Keratinocyte (primary cell): ENCODE results near the gene SALL4. TPM values are rescaled to one million over a fixed set of nuclear protein-coding genes. Genes with fewer than 3 reads are reported as not detected.

Experiments
- DNase-seq: peaks from one replicate; pipeline ENCODE4 v3.0.0-alpha.2; 2011; ENCODE audit warnings: low read depth, missing footprints, low spot score
- FAIRE-seq: peaks from 2 replicates; lab custom pipeline; 2011; peaks lifted over from hg19 to GRCh38; lab: Jason Lieb, UNC
- H2AFZ ChIP-seq: 2 replicates; pipeline ENCODE4 v1.6.0; 2012; ENCODE audit warnings: low read length, control low read depth, inconsistent platforms; ENCODE audit not compliant: control insufficient read depth
- H3K27ac ChIP-seq: 2 replicates; pipeline ENCODE4 v1.5.1; 2011; ENCODE audit warnings: low read length; ENCODE audit not compliant: control insufficient read depth, insufficient read depth
- H3K27me3 ChIP-seq: 3 replicates; pipeline ENCODE4 v1.6.0; 2011; ENCODE audit warnings: low read length; ENCODE audit not compliant: control insufficient read depth, insufficient read depth; ENCODE audit errors: extremely low read depth
- H3K36me3 ChIP-seq, 2 experiments: 2 replicates in 1 of 2; 3 replicates in 1 of 2; pipeline ENCODE4 v1.5.1; 2011; ENCODE audit warnings: low read length in 2 of 2, mild to moderate bottlenecking in 1 of 2; ENCODE audit not compliant: control insufficient read depth in 2 of 2, insufficient read depth in 2 of 2; ENCODE audit errors: extremely low read depth in 1 of 2
- H3K4me1 ChIP-seq: 3 replicates; pipeline ENCODE4 v1.5.1; 2011; ENCODE audit warnings: low read length; ENCODE audit not compliant: control insufficient read depth, insufficient read depth; ENCODE audit errors: extremely low read depth
- H3K4me2 ChIP-seq: 3 replicates; pipeline ENCODE4 v1.6.0; 2011; ENCODE audit warnings: low read depth, low read length; ENCODE audit not compliant: control insufficient read depth, insufficient read depth; ENCODE audit errors: extremely low read depth
- H3K4me3 ChIP-seq, 3 experiments: fragments of 200-600 bp in 1 of 3; sonication (generic) in 1 of 3; 2 replicates in 2 of 3; 3 replicates in 1 of 3; pipeline ENCODE4 v1.5.1; 2011 to 2016; ENCODE audit warnings: low read length in 3 of 3, mild to moderate bottlenecking in 3 of 3, control low read depth in 2 of 3, inconsistent platforms in 1 of 3, low read depth in 1 of 3, mixed read lengths in 1 of 3, mixed run types in 1 of 3, moderate library complexity in 1 of 3; ENCODE audit not compliant: control insufficient read depth in 2 of 3, insufficient read depth in 2 of 3; ENCODE audit errors: extremely low read depth in 1 of 3
- H3K79me2 ChIP-seq: 2 replicates; pipeline ENCODE4 v1.6.0; 2012; ENCODE audit warnings: low read length; ENCODE audit not compliant: control insufficient read depth, insufficient read depth
- H3K9ac ChIP-seq: 3 replicates; pipeline ENCODE4 v1.6.0; 2011; ENCODE audit warnings: low read length; ENCODE audit not compliant: control insufficient read depth, insufficient read depth; ENCODE audit errors: extremely low read depth
- H3K9me1 ChIP-seq: 3 replicates; pipeline ENCODE4 v1.6.0; 2011; ENCODE audit warnings: low read length; ENCODE audit not compliant: control insufficient read depth, insufficient read depth; ENCODE audit errors: extremely low read depth
- H3K9me3 ChIP-seq: 2 replicates; pipeline ENCODE4 v1.5.1; 2012; ENCODE audit warnings: low read depth, low read length; ENCODE audit not compliant: control insufficient read depth
- H4K20me1 ChIP-seq: 3 replicates; pipeline ENCODE4 v1.6.0; 2011; ENCODE audit warnings: low read length; ENCODE audit not compliant: control insufficient read depth, insufficient read depth; ENCODE audit errors: extremely low read depth
- EZH2 ChIP-seq: IDR thresholded peaks from one replicate; pipeline ENCODE4 v1.6.1; 2012; ENCODE audit warnings: inconsistent platforms, mild to moderate bottlenecking, low read length, moderate library complexity
- dilution Hi-C: fragments of 300-500 bp; cut with MboI; formaldehyde crosslinking; loops from one replicate; pipeline ENCODE4 v1.7.0; 2020; ENCODE audit warnings: low sequenced_read_pairs; ENCODE audit not compliant: extremely low pct_ligation_motif_present
- polyA plus RNA-seq, 5 experiments: library from polyadenylated mRNA; depleted of rRNA in 3 of 5; stranded (reverse) in 3 of 5; stranded (forward) in 1 of 5; unstranded in 1 of 5; fragments of >200 nt; gene quantifications; 1 replicate in 1 of 5; 2 replicates in 3 of 5; 3 replicates in 1 of 5; pipeline versions ENCODE4 v1.2.1 to v1.2.3, GENCODE V29; 2011 to 2012; ENCODE audit warnings: missing spikeins in 2 of 5, low read depth in 1 of 5, low replicate concordance in 1 of 5
- TF ChIP-seq, protein P1 (sequence below), 3 experiments: IDR thresholded peaks in 1 of 3; conservative IDR thresholded peaks in 1 of 3; optimal IDR thresholded peaks in 1 of 3; 2 replicates in 2 of 3; 3 replicates in 1 of 3; pipeline versions ENCODE3 to v1.5.1; 2011; ENCODE audit warnings: low read length in 3 of 3, mild to moderate bottlenecking in 3 of 3, moderate library complexity in 2 of 3, control low read depth in 1 of 3, inconsistent platforms in 1 of 3; ENCODE audit not compliant: insufficient read depth in 2 of 3; ENCODE audit errors: extremely low read depth in 1 of 3

SALL4 gene
- polyA plus RNA-seq, 1 donor (not counting 4 experiments of a cell fraction or from before 2014, with no cell fraction given), result 0.04 TPM

DNA sequence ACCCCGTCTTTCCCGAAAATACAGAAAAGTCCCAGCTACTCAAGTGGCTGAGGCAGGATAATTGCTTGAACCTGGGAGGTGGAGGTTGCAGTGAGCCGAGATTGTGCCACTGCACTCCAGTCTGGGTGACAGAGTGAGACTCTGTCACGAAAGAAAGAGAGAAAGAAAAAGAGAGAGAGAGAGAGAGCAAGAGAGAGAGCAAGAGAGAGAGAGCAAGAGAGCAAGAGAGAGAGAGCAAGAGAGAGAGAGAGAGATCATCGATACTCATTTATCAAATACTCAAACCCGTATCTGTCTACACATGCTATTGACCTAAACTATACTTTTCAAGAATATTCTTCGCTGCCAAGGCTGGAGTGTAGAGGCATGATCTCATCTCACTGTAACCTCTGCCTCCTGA, 28.2 kb upstream of the SALL4 start:
- no peak overlapping the region for H2AFZ ChIP-seq
- DNase-seq (no peak), FAIRE-seq (no peak)
- no peaks in the 10 kb centered on the region for H3K9me3 ChIP-seq
- no peaks in the 10 kb centered on the region for H3K4me1 ChIP-seq
- no peak overlapping the region for H3K4me2 ChIP-seq
- dilution Hi-C loops, result no loop called here
- H4K20me1 ChIP-seq, result no peaks in the 10 kb centered on the region
- no peak overlapping the region for H3K4me3 ChIP-seq
- H3K9ac ChIP-seq, result no peak overlapping the region
- H3K27me3 ChIP-seq, result peaks cover 5% of the 10 kb centered on the region
- H3K9me1 ChIP-seq, result no peaks in the 10 kb centered on the region
- TF ChIP-seq EZH2, result no peak
- TF ChIP-seq, protein P1, sequence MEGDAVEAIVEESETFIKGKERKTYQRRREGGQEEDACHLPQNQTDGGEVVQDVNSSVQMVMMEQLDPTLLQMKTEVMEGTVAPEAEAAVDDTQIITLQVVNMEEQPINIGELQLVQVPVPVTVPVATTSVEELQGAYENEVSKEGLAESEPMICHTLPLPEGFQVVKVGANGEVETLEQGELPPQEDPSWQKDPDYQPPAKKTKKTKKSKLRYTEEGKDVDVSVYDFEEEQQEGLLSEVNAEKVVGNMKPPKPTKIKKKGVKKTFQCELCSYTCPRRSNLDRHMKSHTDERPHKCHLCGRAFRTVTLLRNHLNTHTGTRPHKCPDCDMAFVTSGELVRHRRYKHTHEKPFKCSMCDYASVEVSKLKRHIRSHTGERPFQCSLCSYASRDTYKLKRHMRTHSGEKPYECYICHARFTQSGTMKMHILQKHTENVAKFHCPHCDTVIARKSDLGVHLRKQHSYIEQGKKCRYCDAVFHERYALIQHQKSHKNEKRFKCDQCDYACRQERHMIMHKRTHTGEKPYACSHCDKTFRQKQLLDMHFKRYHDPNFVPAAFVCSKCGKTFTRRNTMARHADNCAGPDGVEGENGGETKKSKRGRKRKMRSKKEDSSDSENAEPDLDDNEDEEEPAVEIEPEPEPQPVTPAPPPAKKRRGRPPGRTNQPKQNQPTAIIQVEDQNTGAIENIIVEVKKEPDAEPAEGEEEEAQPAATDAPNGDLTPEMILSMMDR (optimal IDR thresholded peaks at IDR 0.05 in 1 of 3, IDR thresholded peaks at IDR 0.05 in 1 of 3, conservative IDR thresholded peaks at IDR 0.05 in 1 of 3; ENCODE audit: extremely low read depth in 1 of 3, insufficient read depth in 2 of 3, low read length in 3 of 3), result no peak
- no peaks in the 10 kb centered on the region for H3K36me3 ChIP-seq
- H3K27ac ChIP-seq, result no peak overlapping the region
- H3K79me2 ChIP-seq, result no peaks in the 10 kb centered on the region

DNA sequence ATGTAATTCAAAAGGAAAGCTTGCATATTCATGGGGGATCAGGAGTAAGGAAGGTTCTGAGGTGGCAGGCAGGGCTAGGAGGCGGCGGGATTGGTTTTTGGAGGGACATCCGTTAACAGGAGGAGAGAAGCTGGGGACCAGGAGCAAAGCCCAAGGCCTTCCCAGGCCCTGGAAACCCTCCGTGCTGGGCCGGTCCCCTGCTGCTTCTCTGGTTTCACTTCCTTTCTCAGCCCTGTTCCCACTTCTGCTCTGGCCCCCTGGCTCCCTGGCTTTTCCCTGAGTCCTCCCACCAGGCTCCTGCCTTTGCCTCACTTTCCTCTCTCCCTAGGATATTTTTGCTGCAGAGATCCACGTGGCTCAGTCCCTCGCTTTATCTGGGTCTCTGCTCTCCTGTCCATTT, 26.4 kb upstream of the SALL4 start:
- H3K27ac ChIP-seq, result no peak overlapping the region
- peaks cover 5% of the 10 kb centered on the region for H3K27me3 ChIP-seq
- no peak overlapping the region for H2AFZ ChIP-seq

More for the DNA sequence above, 26.4 kb upstream of the SALL4 start:
- no peak overlapping the region for H3K4me2 ChIP-seq
- FAIRE-seq (no peak), DNase-seq (no peak)
- H3K9me3 ChIP-seq, result no peaks in the 10 kb centered on the region
- TF ChIP-seq EZH2, result no peak
- TF ChIP-seq, protein P1 (optimal IDR thresholded peaks at IDR 0.05 in 1 of 3, IDR thresholded peaks at IDR 0.05 in 1 of 3, conservative IDR thresholded peaks at IDR 0.05 in 1 of 3; ENCODE audit: extremely low read depth in 1 of 3, insufficient read depth in 2 of 3, low read length in 3 of 3), result no peak
- no peaks in the 10 kb centered on the region for H3K4me1 ChIP-seq
- no peaks in the 10 kb centered on the region for H3K36me3 ChIP-seq
- H3K9me1 ChIP-seq, result no peaks in the 10 kb centered on the region
- H3K79me2 ChIP-seq, result no peaks in the 10 kb centered on the region
- dilution Hi-C loops, result no loop called here
- no peak overlapping the region for H3K9ac ChIP-seq
- no peaks in the 10 kb centered on the region for H4K20me1 ChIP-seq
- no peak overlapping the region for H3K4me3 ChIP-seq
